Muscle layer of colon (tissue), 2 donors: ENCODE measurements around the gene RASA3.

ENCODE experiments used
- H3K27ac ChIP-seq: one replicate; pipeline ENCODE4 v1.7.0; 2013; ENCODE audit warnings: low read depth, mild to moderate bottlenecking, low read length, moderate library complexity
- H3K27me3 ChIP-seq, 2 donors: one replicate each; pipeline ENCODE4 v1.7.0; 2013; ENCODE audit warnings: low read length in 2 of 2, mild to moderate bottlenecking in 2 of 2; ENCODE audit not compliant: insufficient read depth in 2 of 2, control insufficient read depth in 1 of 2
- H3K36me3 ChIP-seq: one replicate; pipeline ENCODE4 v1.7.0; 2013; ENCODE audit warnings: mild to moderate bottlenecking, low read length; ENCODE audit not compliant: insufficient read depth
- H3K4me1 ChIP-seq: one replicate; pipeline ENCODE4 v1.7.0; 2013; ENCODE audit warnings: mild to moderate bottlenecking, low read length; ENCODE audit not compliant: insufficient read depth
- H3K4me3 ChIP-seq, 2 donors: one replicate each; pipeline ENCODE4 v1.7.0; 2013; ENCODE audit warnings: low read length in 2 of 2, low read depth in 1 of 2, mild to moderate bottlenecking in 1 of 2, moderate library complexity in 1 of 2
- H3K9ac ChIP-seq: one replicate; pipeline ENCODE4 v1.7.0; 2013; ENCODE audit warnings: low read length
- H3K9me3 ChIP-seq: one replicate; pipeline ENCODE4 v1.7.0; 2013; ENCODE audit warnings: mild to moderate bottlenecking, low read length
- donor health status: abdominal sarcoma.
- donor health status: Adenocarcinoma of cecum.

The RASA3 gene

GRCh38 chr13:113949546-113949945 lies 182.9 kb downstream of the RASA3 start:
- Histone ChIP-seq H3K4me3 (no peak overlapping the region), H3K36me3 (no peaks in the 10 kb centered on the region), H3K9ac (no peak overlapping the region), H3K27ac (no peak overlapping the region), H3K4me1 (peaks cover 5% of the 10 kb centered on the region), H3K9me3 (no peaks in the 10 kb centered on the region), H3K27me3 (no peaks in the 10 kb centered on the region)

GRCh38 chr13:113948034-113948742 lies 184.2 kb downstream of the RASA3 start:
- Histone ChIP-seq H3K9ac (no peak overlapping the region), H3K4me1 (peaks cover 5% of the 10 kb centered on the region), H3K9me3 (no peaks in the 10 kb centered on the region), H3K27ac (no peak overlapping the region), H3K4me3 (no peak overlapping the region), H3K27me3 (peaks cover 0 to 4% of the 10 kb centered on the region in 2 donors), H3K36me3 (no peaks in the 10 kb centered on the region)

- Histone ChIP-seq H3K9me3 (no peaks in the 10 kb centered on the region), H3K27me3 (peaks cover 0 to 4% of the 10 kb centered on the region in 2 donors), H3K27ac (no peak overlapping the region), H3K9ac (no peak overlapping the region), H3K36me3 (no peaks in the 10 kb centered on the region), H3K4me3 (no peak overlapping the region), H3K4me1 (peaks cover 5% of the 10 kb centered on the region)
Observed at GRCh38 chr13:113947311-113948033, 185.0 kb downstream of the RASA3 start.

- Histone ChIP-seq H3K9ac (no peak overlapping the region), H3K27ac (no peak overlapping the region), H3K4me3 (no peak overlapping the region), H3K9me3 (no peaks in the 10 kb centered on the region), H3K27me3 (peaks cover 0 to 4% of the 10 kb centered on the region in 2 donors), H3K4me1 (peaks cover 5% of the 10 kb centered on the region), H3K36me3 (no peaks in the 10 kb centered on the region)
Observed at GRCh38 chr13:113946409-113947181, 185.8 kb downstream of the RASA3 start.

- peaks cover 0 to 4% of the 10 kb centered on the region in 2 donors for H3K27me3 ChIP-seq
- H3K9ac ChIP-seq = no peak overlapping the region
- no peaks in the 10 kb centered on the region for H3K9me3 ChIP-seq
- peaks cover 4% of the 10 kb centered on the region for H3K4me1 ChIP-seq
- H3K36me3 ChIP-seq = no peaks in the 10 kb centered on the region
- no peak overlapping the region for H3K27ac ChIP-seq
- no peak overlapping the region for H3K4me3 ChIP-seq
Observed at GRCh38 chr13:113945857-113946408, 186.5 kb downstream of the RASA3 start.

GRCh38 chr13:113943821-113944565 lies 188.4 kb downstream of the RASA3 start:
- H3K36me3 ChIP-seq = no peaks in the 10 kb centered on the region
- no peak overlapping the region for H3K27ac ChIP-seq
- H3K9me3 ChIP-seq = no peaks in the 10 kb centered on the region

GRCh38 chr13:113942591-113943103 lies 189.8 kb downstream of the RASA3 start:
- H3K36me3 ChIP-seq = no peaks in the 10 kb centered on the region
- no peaks in the 10 kb centered on the region for H3K4me1 ChIP-seq
- no peak overlapping the region for H3K27ac ChIP-seq
- H3K9ac ChIP-seq = no peak overlapping the region
- H3K27me3 ChIP-seq = peaks cover 0 to 16% of the 10 kb centered on the region in 2 donors
- no peak overlapping the region for H3K4me3 ChIP-seq
- H3K9me3 ChIP-seq = no peaks in the 10 kb centered on the region

More at GRCh38 chr13:113943821-113944565, 188.4 kb downstream of the RASA3 start:
- peaks cover 0 to 10% of the 10 kb centered on the region in 2 donors for H3K27me3 ChIP-seq
- H3K4me3 ChIP-seq = no peak overlapping the region
- no peaks in the 10 kb centered on the region for H3K4me1 ChIP-seq
- no peak overlapping the region for H3K9ac ChIP-seq

GRCh38 chr13:113941571-113942191 lies 190.7 kb downstream of the RASA3 start:
- Histone ChIP-seq H3K4me1 (no peaks in the 10 kb centered on the region), H3K9ac (no peak overlapping the region), H3K36me3 (no peaks in the 10 kb centered on the region), H3K27ac (no peak overlapping the region), H3K9me3 (no peaks in the 10 kb centered on the region), H3K4me3 (no peak overlapping the region), H3K27me3 (peaks cover 0 to 16% of the 10 kb centered on the region in 2 donors)

- Histone ChIP-seq H3K27me3 (peaks cover 0 to 24% of the 10 kb centered on the region in 2 donors), H3K36me3 (no peaks in the 10 kb centered on the region), H3K27ac (no peak overlapping the region), H3K9me3 (no peaks in the 10 kb centered on the region), H3K4me3 (no peak overlapping the region), H3K9ac (no peak overlapping the region), H3K4me1 (no peaks in the 10 kb centered on the region)
Observed at GRCh38 chr13:113939944-113940297, 192.5 kb downstream of the RASA3 start.

GRCh38 chr13:113939129-113939943 lies 193.1 kb downstream of the RASA3 start:
- Histone ChIP-seq H3K9me3 (no peaks in the 10 kb centered on the region), H3K9ac (no peak overlapping the region), H3K36me3 (no peaks in the 10 kb centered on the region), H3K4me1 (no peaks in the 10 kb centered on the region), H3K27me3 (peaks cover 0 to 27% of the 10 kb centered on the region in 2 donors), H3K27ac (no peak overlapping the region), H3K4me3 (no peak overlapping the region)
